GM23338 (cell line): Measurements from ENCODE around the gene TFCP2. TPM values are rescaled to one million over a fixed set of nuclear protein-coding genes. Genes with fewer than 3 reads are reported as not detected.

Experiments
- ATAC-seq: fragments of 200-7000 bp; cut with Tn5 transposase; 3 replicates; pipeline ENCODE4 v1.9.1; 2020
- DNase-seq: peaks from one replicate; pipeline ENCODE4 v3.0.0-alpha.2; 2015; ENCODE audit warnings: low spot score
- H2AFZ ChIP-seq: fragments of 200-600 bp; sonication (generic); 2 replicates; pipeline ENCODE4 v1.8.0; 2016; ENCODE audit warnings: antibody characterized with exemption, mild to moderate bottlenecking, moderate library complexity
- H3F3A ChIP-seq: fragments of 200-600 bp; sonication (generic); replicated peaks from 2 replicates; pipeline ENCODE4 v1.8.0; 2017; ENCODE audit warnings: antibody characterized with exemption, mixed run types, low read depth
- H3K27ac ChIP-seq: fragments of 200-600 bp; sonication (generic); 2 replicates; pipeline ENCODE4 v1.6.1; 2016; ENCODE audit warnings: low read depth
- H3K27me3 ChIP-seq: fragments of 200-600 bp; sonication (generic); 2 replicates; pipeline ENCODE4 v1.8.0; 2016; ENCODE audit warnings: mild to moderate bottlenecking, mixed run types, moderate library complexity; ENCODE audit not compliant: insufficient read depth
- H3K36me3 ChIP-seq: fragments of 200-600 bp; sonication (generic); 2 replicates; pipeline ENCODE4 v1.8.0; 2016; ENCODE audit warnings: mild to moderate bottlenecking; ENCODE audit not compliant: insufficient read depth
- H3K4me1 ChIP-seq: fragments of 200-600 bp; sonication (generic); 2 replicates; pipeline ENCODE4 v1.8.0; 2016; ENCODE audit warnings: mild to moderate bottlenecking, moderate library complexity; ENCODE audit not compliant: insufficient read depth
- H3K4me2 ChIP-seq: fragments of 200-600 bp; sonication (generic); 2 replicates; pipeline ENCODE4 v1.7.1; 2017; ENCODE audit warnings: mixed run types
- H3K4me3 ChIP-seq: fragments of 200-600 bp; sonication (generic); 2 replicates; pipeline ENCODE4 v1.6.1; 2016; ENCODE audit warnings: mixed run types
- H3K79me2 ChIP-seq: fragments of 200-600 bp; sonication (generic); replicated peaks from 2 replicates; pipeline ENCODE4 v1.8.0; 2017; ENCODE audit warnings: mild to moderate bottlenecking; ENCODE audit not compliant: insufficient read depth
- H3K9me2 ChIP-seq: fragments of 200-600 bp; sonication (generic); 2 replicates; pipeline ENCODE4 v1.8.0; 2017; ENCODE audit not compliant: insufficient read depth
- H4K20me1 ChIP-seq: fragments of 200-600 bp; sonication (generic); replicated peaks from 2 replicates; pipeline ENCODE4 v1.8.0; 2017; ENCODE audit warnings: mild to moderate bottlenecking; ENCODE audit not compliant: insufficient read depth
- H3K27ac Mint-ChIP-seq: 2 replicates; pipeline ENCODE4 v1.8.0; 2020; ENCODE audit warnings: inconsistent platforms, mild to moderate bottlenecking, moderate library complexity, mixed read lengths
- H3K27me3 Mint-ChIP-seq: 3 replicates; pipeline ENCODE4 v1.8.0; 2022; ENCODE audit warnings: low read depth, mild to moderate bottlenecking, moderate library complexity, mixed read lengths, inconsistent platforms; ENCODE audit not compliant: insufficient read depth, poor library complexity
- H3K36me3 Mint-ChIP-seq: 3 replicates; pipeline ENCODE4 v1.8.0; 2021; ENCODE audit warnings: low read depth, mild to moderate bottlenecking, inconsistent platforms, moderate library complexity, mixed read lengths
- H3K4me1 Mint-ChIP-seq: 3 replicates; pipeline ENCODE4 v1.8.0; 2020; ENCODE audit warnings: mild to moderate bottlenecking, inconsistent platforms, mixed read lengths
- H3K4me3 Mint-ChIP-seq: 3 replicates; pipeline ENCODE4 v1.8.0; 2021; ENCODE audit warnings: moderate library complexity, mild to moderate bottlenecking, inconsistent platforms, mixed read lengths
- H3K9me3 Mint-ChIP-seq: 3 replicates; pipeline ENCODE4 v1.8.0; 2020; ENCODE audit warnings: moderate library complexity, mild to moderate bottlenecking, inconsistent platforms, mixed read lengths
- CREB1 ChIP-seq: fragments of 250-450 bp; sonication (Bioruptor Pico); IDR thresholded peaks from 2 replicates; pipeline ENCODE4 v1.5.0; 2020; ENCODE audit warnings: low read depth, mild to moderate bottlenecking, moderate library complexity
- ETS1 ChIP-seq: IDR thresholded peaks from 2 replicates; pipeline ENCODE4 v1.6.1; 2016; ENCODE audit warnings: antibody characterized with exemption
- EZH2phosphoT487 ChIP-seq: fragments of 200-600 bp; sonication (generic); IDR thresholded peaks from one replicate; pipeline ENCODE4 v1.8.1; 2018; ENCODE audit warnings: antibody characterized with exemption; ENCODE audit not compliant: unreplicated experiment
- JUNB ChIP-seq: IDR thresholded peaks from one replicate; pipeline ENCODE4 v1.6.1; 2016; ENCODE audit warnings: antibody characterized with exemption; ENCODE audit not compliant: unreplicated experiment
- NANOG ChIP-seq: IDR thresholded peaks from 2 replicates; pipeline ENCODE4 v1.6.1; 2016; ENCODE audit warnings: antibody characterized with exemption, borderline replicate concordance
- STAT1 ChIP-seq: IDR thresholded peaks from one replicate; pipeline ENCODE4 v1.6.1; 2016; ENCODE audit warnings: antibody characterized with exemption; ENCODE audit not compliant: unreplicated experiment
- ZNF462 ChIP-seq: fragments of 250-450 bp; sonication (Bioruptor Pico); IDR thresholded peaks from 2 replicates; pipeline ENCODE4 v1.5.0; 2020; ENCODE audit warnings: mild to moderate bottlenecking, moderate library complexity
- polyA plus RNA-seq: library from polyadenylated mRNA; unstranded; fragments of >200 nt; fragmentation: Nextera tagmentation; extraction: Ambion mirVana; gene quantifications from 2 replicates; pipeline ENCODE4 v1.2.1, GENCODE V29; 2016
- total RNA-seq: library from RNA; depleted of rRNA; stranded (reverse); fragments of >200 nt; shearing (Covaris generic); gene quantifications from 2 replicates; pipeline ENCODE4 v1.2.3, GENCODE V29; 2014
- TF ChIP-seq, protein P1 (sequence below), 2 experiments: fragments of 200-600 bp in 1 of 2; sonication (generic) in 1 of 2; conservative IDR thresholded peaks; 2 replicates each; pipeline versions ENCODE4 v1.5.1 to v1.6.1; 2016 to 2017; ENCODE audit warnings: antibody characterized with exemption in 2 of 2, low read depth in 2 of 2, mild to moderate bottlenecking in 2 of 2, moderate library complexity in 1 of 2

TFCP2 gene
- total and polyA plus RNA-seq, 2 experiments from 2014 or later = 15.2 to 30.5 TPM

- DNase-seq (no peak), ATAC-seq (no peak)
- Histone ChIP-seq H3K4me2 (no peak overlapping the region), H3K79me2 (no peaks in the 10 kb centered on the region), H3K27me3 (no peaks in the 10 kb centered on the region), H3K27ac (no peak overlapping the region), H4K20me1 (no peaks in the 10 kb centered on the region), H3K36me3 (no peaks in the 10 kb centered on the region), H2AFZ (no peak overlapping the region), H3K4me1 (no peaks in the 10 kb centered on the region), H3K4me3 (no peak overlapping the region), H3F3A (no peaks in the 10 kb centered on the region), H3K9me2 (no peaks in the 10 kb centered on the region)
- H3K27ac Mint-ChIP-seq = peak overlapping the region; percentile 66; the same call in 1 of the 2 replicates
- peaks cover 9% of the 10 kb centered on the region for H3K27me3 Mint-ChIP-seq
- TF ChIP-seq EZH2phosphoT487 = no peak
- TF ChIP-seq STAT1 = no peak
- TF ChIP-seq ZNF462 (CRISPR knock-in tag) = no peak
- TF ChIP-seq CREB1 (CRISPR knock-in tag) = no peak
- TF ChIP-seq NANOG = no peak
- TF ChIP-seq, protein P1, sequence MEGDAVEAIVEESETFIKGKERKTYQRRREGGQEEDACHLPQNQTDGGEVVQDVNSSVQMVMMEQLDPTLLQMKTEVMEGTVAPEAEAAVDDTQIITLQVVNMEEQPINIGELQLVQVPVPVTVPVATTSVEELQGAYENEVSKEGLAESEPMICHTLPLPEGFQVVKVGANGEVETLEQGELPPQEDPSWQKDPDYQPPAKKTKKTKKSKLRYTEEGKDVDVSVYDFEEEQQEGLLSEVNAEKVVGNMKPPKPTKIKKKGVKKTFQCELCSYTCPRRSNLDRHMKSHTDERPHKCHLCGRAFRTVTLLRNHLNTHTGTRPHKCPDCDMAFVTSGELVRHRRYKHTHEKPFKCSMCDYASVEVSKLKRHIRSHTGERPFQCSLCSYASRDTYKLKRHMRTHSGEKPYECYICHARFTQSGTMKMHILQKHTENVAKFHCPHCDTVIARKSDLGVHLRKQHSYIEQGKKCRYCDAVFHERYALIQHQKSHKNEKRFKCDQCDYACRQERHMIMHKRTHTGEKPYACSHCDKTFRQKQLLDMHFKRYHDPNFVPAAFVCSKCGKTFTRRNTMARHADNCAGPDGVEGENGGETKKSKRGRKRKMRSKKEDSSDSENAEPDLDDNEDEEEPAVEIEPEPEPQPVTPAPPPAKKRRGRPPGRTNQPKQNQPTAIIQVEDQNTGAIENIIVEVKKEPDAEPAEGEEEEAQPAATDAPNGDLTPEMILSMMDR (conservative IDR thresholded peaks at IDR 0.05; ENCODE audit: low read depth in 2 of 2) = no peak
- TF ChIP-seq ETS1 = no peak
- no peak for TF ChIP-seq JUNB
- H3K4me1 Mint-ChIP-seq = no peaks in the 10 kb centered on the region; the same call in 2 of the 3 replicates
- H3K36me3 Mint-ChIP-seq = no peaks in the 10 kb centered on the region
- H3K4me3 Mint-ChIP-seq = no peak overlapping the region
- H3K9me3 Mint-ChIP-seq = no peaks in the 10 kb centered on the region
These were observed 23.6 kb upstream of the TFCP2 start for GRCh38 chr12:51196547-51196946.
